NCI-H82 (cell line): Measurements from ENCODE around the gene TCEAL9.
"Not testable (repeated sequence)": the region's sequence is repeated elsewhere in the genome, so short reads cannot be mapped to it uniquely, and the experiment has no call there.

ENCODE experiments used
- DNase-seq: peaks from one replicate; lab custom pipeline; 2025; lab: John Stamatoyannopoulos, UW

The TCEAL9 gene, protein sequence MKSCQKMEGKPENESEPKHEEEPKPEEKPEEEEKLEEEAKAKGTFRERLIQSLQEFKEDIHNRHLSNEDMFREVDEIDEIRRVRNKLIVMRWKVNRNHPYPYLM

DNA sequence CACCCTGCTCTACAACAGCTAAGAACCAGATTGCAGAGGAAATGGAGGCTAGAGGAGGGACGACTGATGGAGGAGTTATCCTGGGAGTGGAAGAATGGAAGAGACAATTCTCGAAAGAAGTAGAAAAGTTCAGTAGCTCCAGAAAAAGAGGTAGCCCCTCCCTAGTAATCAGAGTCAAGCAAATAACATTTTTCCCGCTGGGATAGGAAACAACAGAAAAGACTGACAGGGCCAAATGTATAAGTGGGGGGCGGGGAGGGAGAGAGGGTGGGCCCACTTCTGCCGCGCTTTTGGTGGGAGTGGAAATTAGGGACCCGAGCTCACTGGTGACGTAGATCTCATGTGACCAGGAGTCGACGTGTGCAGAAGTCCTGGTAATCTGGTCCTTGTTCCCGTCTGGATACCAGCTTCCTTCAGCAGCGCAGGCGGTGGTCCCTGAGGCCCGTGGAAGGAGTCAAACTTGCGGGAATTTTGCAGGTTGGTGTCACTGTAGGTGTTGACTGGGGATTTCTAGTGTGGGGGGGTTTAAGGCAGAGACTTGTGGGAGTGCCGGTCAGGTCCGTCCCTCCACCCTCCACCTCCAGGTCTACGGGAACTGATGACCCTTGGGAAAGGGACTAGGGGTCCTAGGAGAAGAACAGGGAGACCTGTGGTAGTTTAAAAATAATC lies at the start of gene TCEAL9:
TSS of gene TCEAL9 (plus strand) at position 377 of the 669 bp plus-strand sequence. CDS start 1,179 bp downstream, outside the sequence.
- peak; percentile 85 for DNase-seq

- peak; percentile 14 for DNase-seq
Observed at GRCh38 chrX:103309860-103310554, 46.3 kb upstream of the TCEAL9 start.

DNA sequence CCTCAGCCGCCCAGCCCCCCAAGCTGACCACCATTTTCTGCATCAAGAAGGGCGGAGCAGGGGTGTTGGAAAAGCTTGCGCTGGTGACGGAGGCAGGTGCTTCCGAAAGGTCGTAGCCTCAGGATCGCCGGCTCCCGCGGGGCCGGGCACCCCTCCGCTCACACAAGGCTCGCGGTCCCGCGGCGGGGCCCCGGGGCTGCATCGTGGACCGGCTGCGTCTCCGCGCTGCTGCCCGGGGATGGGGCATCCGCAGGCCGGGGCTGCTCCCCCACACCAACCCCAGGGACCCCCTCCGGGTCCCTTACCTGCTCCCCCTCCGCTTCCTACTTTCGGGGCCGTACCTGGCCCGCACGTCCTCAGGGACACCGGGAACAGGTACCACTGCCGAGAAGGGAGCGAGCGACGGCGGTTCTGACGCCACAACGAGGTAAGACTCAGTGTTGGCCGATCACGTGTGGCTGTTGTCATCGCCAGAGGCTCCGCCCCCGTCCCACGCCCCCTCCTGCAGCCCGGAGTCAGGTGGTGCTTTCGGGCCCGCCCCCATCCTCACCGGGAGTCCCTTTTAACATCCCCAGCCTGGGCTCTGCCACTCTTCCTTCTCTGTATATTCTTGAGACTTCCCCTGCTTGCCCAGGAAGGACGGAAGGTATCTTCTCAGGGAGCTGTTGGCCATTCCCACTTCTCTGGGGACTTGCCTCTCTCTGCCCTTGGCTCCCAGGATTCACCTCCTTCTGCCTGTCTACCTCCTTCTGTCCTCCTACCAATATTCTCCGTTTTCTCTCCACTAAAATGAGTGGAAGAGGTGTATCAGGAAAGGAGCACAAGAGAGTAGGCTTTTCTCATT lies 45.5 kb upstream of the TCEAL9 start, which contains the start of gene BEX2:
TSS of gene BEX2 (minus strand) at position 436 of the 844 bp plus-strand sequence. CDS start 1,014 bp downstream, outside the sequence.
- DNase-seq = peak; percentile 91

GRCh38 chrX:103311399-103311780 lies 44.9 kb upstream of the TCEAL9 start:
- no peak for DNase-seq

DNA sequence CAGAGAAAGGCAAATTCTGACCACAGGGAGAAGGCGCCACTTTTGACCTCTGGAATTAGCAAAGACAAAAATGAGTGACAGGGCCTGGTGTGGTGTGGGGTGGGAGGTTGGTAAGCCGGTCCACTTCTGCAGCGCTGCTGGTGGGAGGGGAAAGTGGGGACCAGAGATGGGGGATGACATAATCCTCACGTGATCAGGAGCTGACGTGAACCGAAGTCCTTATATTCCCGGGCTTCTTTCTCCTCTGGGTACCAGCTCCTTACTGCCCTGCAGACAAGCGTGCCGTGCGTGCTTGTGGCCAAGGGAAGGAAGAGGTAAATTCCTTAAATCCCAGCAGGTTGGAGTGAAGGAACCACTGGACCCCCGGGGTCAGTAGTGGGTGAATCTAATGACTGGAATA lies 26.3 kb upstream of the TCEAL9 start, which contains the start of gene TCEAL7:
TSS of gene TCEAL7 (plus strand) at position 249 of the 400 bp plus-strand sequence. CDS start 1,165 bp downstream, outside the sequence.
- peak; percentile 36 for DNase-seq

DNA sequence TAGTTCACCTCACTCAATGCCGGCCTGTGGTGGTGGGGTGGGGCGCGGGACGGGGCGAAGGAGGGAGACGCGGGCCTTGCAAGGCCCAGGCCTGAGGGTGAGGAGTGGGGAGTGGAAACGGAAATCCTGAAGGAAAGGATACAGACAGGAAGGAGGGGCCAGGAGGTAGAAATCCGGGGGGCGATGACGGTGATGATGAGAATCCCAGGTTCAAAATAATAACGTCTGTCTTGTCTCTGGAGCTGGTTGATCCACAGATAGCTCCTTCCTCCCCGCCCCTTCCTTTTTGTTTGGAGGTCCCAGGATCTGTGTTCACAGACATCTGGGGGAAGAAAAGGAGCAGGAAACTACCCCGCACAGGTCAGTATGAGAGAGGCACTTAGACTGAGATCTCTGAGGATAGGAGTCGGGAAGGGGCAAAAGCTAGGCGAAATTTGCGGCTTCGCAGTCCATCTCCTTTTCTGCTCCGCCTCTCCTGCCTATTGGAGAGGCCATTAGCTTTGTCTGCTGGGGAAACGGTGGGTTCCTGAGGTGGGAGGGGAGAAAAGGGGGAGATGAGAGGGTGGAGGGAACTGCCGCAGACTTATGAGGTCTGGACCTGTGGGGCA lies 25.5 kb upstream of the TCEAL9 start:
- peak; percentile 2 for DNase-seq

- DNase-seq = no peak
Observed at GRCh38 chrX:103338663-103339062, 17.6 kb upstream of the TCEAL9 start.

DNA sequence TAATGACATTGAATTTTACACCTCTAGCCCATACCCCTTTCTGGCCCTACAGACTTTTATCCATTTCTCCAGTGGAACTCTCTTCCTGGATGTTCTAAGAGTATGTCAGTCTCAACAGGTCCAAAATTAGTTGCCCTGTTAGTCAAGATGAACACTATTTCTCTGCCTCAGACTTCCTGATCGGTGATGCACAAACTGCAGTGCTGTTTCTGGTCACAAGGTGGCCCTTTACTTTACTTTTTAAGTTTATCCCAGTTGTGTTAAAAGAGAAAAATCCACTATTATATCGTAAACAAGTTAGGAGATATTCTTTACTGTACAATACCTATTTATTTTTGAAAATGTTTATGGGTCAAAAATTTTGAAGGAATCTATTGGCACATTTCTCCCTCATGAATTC lies 13.2 kb upstream of the TCEAL9 start:
- peak; percentile 33 for DNase-seq

GRCh38 chrX:103344606-103345005 lies 11.7 kb upstream of the TCEAL9 start:
- DNase-seq = no peak

- no peak for DNase-seq
Observed at GRCh38 chrX:103347682-103348397, 8.5 kb upstream of the TCEAL9 start.

GRCh38 chrX:103356858-103357257 lies 552 bp downstream of the TCEAL9 start:
- DNase-seq = peak; percentile 15

- DNase-seq = no peak
Observed at GRCh38 chrX:103357871-103358270, 1.6 kb downstream of the TCEAL9 start.

DNA sequence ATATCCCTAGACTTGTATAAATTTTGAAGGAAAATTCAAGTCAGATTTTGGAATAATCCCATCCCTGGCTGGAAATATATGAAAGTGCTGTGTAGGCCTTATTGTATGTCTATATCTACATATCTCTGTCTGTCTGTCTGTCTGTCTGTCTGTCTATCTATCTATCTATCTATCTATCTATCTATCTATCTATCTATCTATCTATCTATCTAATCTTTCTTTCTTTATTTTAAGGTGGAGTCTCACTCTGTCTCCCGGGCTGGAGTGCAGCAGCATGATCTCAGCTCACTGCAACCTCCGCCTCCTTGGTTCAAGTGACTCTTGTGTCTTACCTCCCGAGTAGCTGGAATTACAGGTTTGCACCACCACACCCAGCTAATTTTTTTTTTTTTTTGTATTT lies 3.3 kb downstream of the TCEAL9 start:
- not testable (repeated sequence) for DNase-seq

DNA sequence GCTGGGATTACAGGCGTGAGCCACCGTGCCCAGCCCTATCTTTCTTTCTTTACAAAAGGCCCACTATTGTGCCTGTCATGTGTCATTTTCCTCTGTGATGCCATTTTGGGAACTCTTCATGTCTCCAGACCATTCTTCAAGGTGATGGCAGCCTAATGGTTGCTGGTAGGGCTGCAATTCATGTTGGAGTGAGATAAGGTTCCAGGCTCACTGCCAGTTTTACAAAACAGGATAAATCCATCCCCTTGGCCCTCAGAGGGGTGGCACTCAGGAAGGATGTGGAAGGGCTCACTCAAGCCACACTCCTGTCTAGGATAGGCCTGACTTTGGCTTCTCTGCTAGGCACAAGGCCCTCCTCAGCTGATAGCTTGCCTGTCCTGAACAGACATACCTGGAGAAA lies 3.8 kb downstream of the TCEAL9 start:
- DNase-seq = no peak

GRCh38 chrX:103360916-103361315 lies 4.6 kb downstream of the TCEAL9 start:
- DNase-seq = no peak

DNA sequence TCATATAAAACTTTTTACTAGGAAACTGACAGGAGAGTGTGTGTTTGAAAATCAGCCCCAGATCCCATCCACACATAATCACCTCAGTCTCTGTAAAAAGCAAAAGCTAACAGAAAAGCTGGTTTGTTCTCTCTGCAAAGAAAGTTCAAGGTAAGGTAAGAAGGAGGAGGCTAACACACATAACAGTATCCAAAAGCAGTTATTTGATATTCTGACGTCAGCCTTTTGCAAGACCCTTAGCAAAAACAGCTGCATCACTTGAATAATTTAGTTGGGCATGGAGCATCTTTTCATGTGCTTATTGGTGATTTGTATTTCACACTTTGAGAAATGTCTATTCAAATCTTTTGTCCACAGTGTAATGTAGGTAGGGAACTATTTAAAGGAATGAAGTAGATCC lies 5.5 kb downstream of the TCEAL9 start:
- DNase-seq = no peak

DNA sequence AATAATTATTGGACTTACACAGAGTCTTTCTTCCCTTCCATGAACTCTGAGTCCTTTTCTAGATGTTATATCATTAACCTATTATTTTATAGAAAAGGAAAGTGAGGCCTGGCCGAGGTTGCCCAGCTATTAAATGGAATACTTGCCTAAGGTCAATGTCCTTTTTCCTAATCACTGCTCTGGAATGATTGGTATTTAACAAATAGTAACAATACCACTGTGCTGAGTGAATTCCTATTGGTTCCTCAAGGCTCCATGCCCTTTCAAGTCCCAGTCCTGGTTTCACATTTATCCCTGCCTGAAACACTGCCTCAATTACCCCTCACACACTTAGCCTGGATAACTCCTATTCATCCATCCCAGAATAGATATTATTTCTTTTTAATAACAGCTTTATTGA lies 6.2 kb downstream of the TCEAL9 start:
- DNase-seq = no peak

DNA sequence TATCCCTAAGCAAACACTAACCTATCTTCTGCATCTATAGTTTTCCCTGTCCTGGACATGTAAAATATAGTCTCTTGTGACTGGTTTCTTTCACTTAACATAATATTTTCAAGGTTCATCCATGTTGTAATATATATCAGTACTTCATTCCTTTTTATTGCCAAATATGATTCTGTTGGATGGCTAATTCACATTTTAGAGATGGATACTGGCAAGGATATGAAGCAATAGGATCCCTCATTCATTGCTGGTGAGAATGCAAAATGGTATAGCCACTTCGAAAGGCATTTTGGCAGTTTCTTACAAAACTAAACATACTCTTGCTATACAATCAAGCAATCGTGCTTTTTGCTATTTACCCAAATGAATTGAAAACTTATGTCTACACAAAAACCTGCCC lies 6.7 kb downstream of the TCEAL9 start:
- DNase-seq = no peak

GRCh38 chrX:103367502-103367901 lies 11.2 kb downstream of the TCEAL9 start:
- DNase-seq = no peak

- DNase-seq = no peak
Observed at GRCh38 chrX:103369479-103369878, 13.2 kb downstream of the TCEAL9 start.

GRCh38 chrX:103372886-103373285 lies 16.6 kb downstream of the TCEAL9 start:
- DNase-seq = no peak
